HG02884 (cell line): Measurements from ENCODE around the gene MLLT6.

Experiments used
- ATAC-seq: cut with Tn5 transposase; IDR thresholded peaks from one replicate; pipeline ENCODE4 v1.9.1; 2021; ENCODE audit warnings: mild to moderate bottlenecking, moderate library complexity; ENCODE audit not compliant: unreplicated experiment

The MLLT6 gene

DNA sequence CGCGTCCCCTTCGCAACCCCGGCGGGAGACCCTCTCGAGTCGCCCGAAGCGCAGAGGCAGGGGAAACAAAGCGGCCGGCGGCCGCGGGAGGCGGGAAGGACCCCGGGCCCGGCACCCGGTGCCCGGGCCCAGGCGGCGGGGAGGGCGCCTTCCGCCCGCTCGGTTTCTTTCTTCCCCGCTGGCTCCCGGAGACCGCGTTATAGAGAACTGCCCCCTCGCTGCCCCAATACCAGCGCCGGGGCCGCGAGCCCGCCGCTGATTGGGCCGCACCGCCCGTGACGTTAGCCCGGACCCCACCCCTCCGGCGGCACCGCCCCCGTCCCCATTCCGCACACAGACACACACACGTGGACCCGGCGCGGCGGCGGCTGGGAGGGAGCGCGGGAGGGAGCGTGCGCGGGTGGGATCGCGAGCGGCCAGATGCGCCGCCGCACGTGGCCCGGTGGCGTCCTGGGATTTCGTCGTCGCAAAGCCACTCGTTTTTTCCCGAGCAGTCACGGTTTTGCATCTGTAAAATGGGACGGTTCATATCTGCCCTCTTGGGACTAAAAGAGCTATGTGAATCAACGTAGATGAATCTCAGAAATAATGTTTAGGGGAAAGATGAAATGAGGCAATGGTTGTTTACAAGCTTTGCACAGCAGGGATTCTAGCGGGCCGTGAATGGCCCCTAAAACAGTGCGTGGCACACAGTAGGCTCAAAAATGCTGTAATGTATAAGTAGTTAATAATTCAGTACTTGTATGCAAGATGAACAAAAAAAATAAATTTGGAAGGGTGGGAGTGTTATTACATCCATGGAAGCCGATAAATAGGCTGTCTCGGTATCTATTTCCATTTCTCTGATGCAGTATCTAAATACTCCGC is 30.1 kb upstream of the MLLT6 start, which contains the start of gene EPOP:
Gene EPOP, minus strand, starts transcription at position 209 of the 867 bp plus-strand sequence. CDS start 462 bp downstream, outside the sequence.
- ATAC-seq: peak; percentile 69

DNA sequence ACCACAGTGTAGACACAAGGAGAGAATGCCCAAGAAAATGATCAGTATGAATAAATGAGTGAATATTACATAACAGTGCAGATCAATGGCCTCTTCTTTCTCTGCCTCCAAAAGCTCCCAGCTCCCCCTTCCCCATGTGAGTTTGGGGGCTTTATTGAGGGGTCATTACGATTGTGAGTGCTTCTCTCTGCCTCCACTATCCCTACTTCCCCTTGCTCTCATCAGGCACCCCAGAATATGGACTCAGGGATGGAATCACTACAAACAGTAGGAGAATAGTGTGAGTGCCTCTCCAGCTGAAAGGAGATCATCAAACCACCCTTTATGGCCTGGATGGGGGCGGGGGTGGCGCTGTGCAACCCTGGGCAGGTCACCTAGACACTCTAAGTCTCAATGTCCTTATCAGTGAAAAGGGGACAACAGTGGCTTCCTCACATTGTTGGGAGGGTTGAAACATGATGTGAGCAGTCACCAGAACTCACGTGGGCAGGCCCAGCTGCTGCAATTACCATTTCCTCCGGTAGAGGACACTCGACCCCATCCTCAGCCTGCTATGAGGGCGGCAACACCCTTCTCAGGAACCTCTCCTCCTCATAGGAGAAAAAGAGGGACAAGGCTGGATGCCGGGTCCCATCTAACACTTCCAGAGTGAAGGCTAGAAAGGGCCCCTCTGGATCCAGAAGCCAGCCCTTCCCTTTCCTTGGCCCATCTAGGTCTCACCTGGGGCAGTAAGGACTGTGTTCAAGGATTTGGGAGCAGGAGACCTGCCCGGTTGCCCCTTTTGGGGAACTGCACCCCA is 28.2 kb upstream of the MLLT6 start:
- no peak for ATAC-seq

GRCh38 chr17:38677819-38678218 is 27.3 kb upstream of the MLLT6 start:
- ATAC-seq: no peak

DNA sequence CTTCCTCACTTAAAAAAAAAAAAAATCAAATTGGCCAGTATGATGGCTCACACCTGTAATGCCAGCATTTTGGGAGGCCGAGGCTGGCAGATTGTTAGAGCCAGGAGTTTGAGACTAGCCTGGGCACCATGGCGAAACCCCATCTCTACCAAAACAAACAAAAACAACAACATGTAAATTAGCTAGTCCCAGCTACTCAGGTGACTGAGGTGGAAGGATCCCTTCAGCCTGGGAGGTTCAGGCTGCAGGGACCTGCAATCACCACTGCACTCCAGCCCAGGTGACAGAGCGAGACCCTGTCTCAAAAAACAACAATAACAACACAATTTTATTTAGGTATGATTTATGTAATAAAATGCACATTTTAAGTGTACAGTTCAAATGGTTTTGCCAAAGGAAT is 24.0 kb upstream of the MLLT6 start:
- ATAC-seq: no peak

DNA sequence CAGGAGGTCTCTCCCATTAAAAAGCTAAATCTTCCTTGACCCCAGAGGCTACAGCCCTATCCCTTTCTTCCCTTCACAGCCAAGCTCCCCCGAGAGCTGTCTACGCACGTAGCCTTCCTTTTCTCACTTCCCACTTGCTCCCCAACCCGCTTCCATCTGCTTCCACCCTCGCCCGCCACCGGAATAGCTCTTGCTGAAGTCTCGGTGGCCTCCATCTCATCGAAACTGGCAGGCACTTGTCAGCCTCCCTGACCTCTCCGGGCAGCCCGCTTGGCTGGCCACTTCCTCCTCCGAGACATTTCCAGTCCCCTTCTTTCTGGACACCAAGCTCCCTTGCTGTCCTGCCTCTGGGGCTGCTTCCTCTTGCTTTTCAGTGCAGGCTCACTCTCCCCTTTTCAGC is 19.6 kb upstream of the MLLT6 start:
- no peak for ATAC-seq

- ATAC-seq: no peak
Measured at GRCh38 chr17:38687286-38687685, 17.8 kb upstream of the MLLT6 start.

DNA sequence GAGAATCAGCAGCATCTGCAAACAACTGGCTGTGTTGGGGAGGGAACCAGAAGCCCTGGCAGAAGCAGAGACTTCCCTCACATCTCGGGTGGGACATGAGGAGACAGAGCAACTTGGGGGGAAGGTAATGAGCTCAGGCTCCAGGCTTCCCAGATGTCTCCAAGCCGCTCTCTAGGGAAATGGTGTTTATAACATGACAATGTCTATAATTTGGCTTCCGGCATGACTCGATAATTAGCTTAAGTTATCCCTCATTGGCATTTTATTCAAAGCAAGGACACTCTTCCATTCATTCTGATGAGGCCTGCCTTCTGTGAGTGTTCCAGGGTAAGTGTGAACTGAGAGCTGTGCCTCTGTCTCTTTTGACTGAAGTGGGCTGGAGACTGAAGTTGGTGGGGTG is 14.7 kb upstream of the MLLT6 start:
- ATAC-seq: no peak

DNA sequence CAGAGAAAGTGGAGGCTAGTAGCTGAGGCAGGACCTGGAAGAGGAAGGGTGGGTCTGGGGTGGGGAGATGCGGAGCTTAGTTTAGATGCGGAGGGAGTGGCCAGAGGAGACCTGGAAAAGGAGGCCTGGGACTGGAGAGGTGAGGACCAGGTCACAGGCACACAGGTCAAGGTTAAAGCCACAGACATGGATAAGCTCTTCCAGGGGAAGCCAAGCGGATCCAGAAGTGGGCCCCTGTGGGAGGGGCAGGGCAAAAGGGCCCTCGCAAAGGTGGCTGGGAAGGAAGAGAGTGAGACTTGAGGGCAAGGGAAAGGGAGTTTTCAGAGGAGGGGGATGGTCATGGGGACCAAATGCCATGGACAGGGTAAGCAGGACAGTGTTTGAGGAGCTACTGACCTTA is 13.9 kb upstream of the MLLT6 start:
- no peak for ATAC-seq

- no peak for ATAC-seq
Measured at GRCh38 chr17:38693700-38694329, 11.3 kb upstream of the MLLT6 start.

DNA sequence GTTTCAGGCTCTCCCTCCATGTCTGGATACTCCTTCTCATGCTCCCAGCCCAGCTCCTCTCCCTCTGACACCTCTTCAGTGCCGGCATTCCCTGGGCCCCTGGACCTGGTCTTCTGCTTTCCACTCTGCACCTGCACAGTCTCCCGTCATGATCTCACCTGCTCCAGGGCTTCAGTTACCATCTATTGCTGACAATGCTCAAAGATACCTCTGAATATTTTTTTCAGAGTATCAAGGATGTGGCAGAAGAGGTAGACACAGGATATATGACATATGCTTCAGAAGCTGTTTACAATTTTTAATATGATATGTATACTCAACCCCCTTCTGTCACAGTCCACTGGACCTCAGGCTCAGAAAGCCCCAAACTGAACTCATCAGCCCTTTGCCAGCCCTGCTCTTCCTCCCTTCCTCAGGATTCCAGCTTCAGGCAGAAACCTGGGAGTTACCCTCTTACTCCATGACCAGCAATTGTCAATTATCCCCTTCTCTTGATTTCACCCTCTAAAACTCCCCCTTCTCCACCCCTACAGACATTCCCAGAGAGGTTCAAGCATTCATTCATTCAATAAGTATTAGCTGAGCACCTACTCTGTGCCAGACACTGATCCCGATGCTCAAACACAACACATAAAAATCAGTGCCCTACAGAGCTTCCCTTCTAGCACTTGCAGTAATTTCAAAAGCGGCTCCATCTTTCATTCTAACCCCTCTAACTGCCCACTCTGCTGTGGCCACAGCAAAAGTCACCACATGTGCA is 7.8 kb upstream of the MLLT6 start:
- ATAC-seq: no peak

GRCh38 chr17:38698760-38699159 is 6.3 kb upstream of the MLLT6 start:
- no peak for ATAC-seq

DNA sequence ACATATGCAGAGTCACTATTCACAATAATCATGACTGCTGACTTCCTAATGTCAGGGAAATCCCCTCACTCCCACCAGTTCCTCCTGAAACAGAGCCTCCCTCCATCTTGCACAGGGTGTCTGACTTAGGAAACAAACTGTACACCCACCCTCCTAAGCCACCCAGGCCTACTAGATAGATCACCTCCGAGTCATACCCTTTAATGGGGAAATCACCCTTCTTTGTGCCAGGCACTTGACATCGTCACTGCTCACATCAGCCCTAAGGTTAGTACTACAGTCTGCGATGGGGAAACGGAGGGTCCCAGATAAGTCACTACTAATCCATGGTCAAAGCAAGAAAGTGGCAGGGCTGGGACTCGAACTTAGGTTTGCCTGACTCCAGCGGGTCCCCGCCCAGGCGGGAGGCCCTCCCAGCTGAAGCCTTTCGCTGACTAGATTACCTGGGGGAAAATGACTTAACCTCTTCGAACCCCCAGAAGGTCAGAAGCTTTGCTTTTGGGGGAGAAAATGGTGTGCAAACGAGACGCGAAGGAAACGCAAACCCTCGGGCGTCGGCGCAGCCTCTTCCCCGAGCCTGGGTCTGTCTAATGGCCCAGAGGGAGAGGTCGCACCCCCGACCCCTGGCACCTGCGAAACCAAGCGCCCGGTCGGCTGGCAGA is 3.4 kb upstream of the MLLT6 start:
- ATAC-seq: no peak

DNA sequence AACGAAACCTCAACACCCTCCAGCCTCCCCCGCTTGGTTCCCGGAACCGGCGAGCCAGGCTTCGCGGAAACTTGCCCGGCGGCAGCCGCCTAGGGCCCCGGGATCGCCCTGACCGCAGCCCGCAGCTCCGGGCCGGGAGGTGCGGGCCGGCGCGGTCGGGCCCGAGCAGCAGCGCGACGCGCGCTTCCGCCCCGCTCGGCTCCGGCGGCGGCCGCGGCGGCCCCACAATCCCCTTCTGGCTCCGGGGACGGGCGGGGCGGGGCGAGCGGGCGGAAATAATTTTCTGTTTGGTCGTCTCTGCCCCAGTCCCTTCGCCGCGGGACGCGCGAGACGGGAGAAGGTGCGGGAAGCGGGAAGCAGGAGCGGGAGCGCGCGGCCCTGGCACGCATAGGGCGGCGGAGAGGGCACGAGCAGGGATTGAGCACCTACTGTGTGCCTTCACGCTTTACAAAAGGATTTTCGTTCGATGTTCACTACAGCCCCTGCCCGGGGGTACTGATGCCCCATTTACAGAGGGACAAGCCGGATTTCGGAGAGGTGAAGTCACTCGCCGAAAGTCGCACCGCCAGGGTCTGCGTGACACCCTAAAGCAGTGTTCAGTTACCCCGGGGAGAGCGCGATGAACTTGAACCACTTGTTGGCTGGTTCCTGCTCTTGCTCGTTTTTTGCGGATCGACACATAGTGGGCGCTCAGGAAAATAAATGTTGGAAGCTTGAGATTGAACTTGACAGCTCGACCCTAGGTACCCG is 2.7 kb upstream of the MLLT6 start:
- no peak for ATAC-seq

GRCh38 chr17:38702916-38703741 is 1.9 kb upstream of the MLLT6 start:
- no peak for ATAC-seq

- ATAC-seq: no peak
Measured at GRCh38 chr17:38703742-38704605, 1.1 kb upstream of the MLLT6 start.

DNA sequence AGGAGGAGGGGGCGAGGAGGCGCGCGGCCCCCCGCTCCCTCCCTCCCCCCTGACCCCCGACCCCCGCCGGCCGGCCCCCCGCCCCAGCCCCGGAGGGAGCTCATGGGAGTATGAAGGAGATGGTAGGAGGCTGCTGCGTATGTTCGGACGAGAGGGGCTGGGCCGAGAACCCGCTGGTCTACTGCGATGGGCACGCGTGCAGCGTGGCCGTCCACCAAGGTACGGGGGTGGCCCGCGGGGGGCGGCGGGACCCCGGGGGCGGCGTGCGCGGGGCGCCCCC is 390 bp downstream of the MLLT6 start:
- no peak for ATAC-seq

GRCh38 chr17:38705803-38706504 is 881 bp downstream of the MLLT6 start:
- no peak for ATAC-seq
